Measurements from ENCODE around the gene FAM171A1. TPM values are rescaled to one million over a fixed set of nuclear protein-coding genes. Genes with fewer than 3 reads are reported as not detected.

FAM171A1 gene
- total RNA-seq, 1 donor: 25.0 TPM

DNA sequence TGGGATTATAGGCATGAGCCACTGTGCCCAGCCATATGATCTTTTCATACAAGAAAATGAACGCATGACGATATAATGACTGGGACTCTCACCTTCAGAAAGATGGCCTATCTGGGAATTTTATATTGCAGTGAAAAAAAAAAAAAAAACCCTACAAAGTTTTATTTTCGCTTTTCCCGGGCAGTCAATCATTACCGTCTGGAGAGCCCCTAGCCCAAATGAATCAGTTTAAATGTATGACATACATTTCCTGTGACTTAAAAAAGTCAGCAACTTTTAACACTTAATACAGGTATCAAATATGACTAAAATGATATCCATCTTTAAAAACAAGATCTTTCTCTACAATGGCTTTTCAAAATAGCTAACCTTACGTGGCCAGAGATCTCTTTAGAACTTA, 154.4 kb downstream of the FAM171A1 start:
- Histone ChIP-seq H3K27ac (ENCODE audit: low read depth, low read length) (no peak overlapping the region), H2AFZ (ENCODE audit: low read length) (no peak overlapping the region), H3K4me2 (ENCODE audit: insufficient read depth, low read length) (no peak overlapping the region), H3K4me3 (ENCODE audit: insufficient read depth, low read length) (no peak overlapping the region), H3K79me2 (ENCODE audit: insufficient read depth, low read length) (peaks cover 8% of the 10 kb centered on the region), H3K27me3 (ENCODE audit: insufficient read depth, low read length) (no peaks in the 10 kb centered on the region), H4K20me1 (ENCODE audit: insufficient read depth, low read length) (no peaks in the 10 kb centered on the region), H3K9me3 (ENCODE audit: low read depth, low read length) (no peaks in the 10 kb centered on the region), H3K4me1 (ENCODE audit: insufficient read depth, low read length) (peaks cover 17% of the 10 kb centered on the region), H3K36me3 (ENCODE audit: insufficient read depth, low read length) (peaks cover 25% of the 10 kb centered on the region)
- DNase-seq (ENCODE audit: insufficient read length, low spot score, missing footprints): no peak
- TF ChIP-seq, protein P1, sequence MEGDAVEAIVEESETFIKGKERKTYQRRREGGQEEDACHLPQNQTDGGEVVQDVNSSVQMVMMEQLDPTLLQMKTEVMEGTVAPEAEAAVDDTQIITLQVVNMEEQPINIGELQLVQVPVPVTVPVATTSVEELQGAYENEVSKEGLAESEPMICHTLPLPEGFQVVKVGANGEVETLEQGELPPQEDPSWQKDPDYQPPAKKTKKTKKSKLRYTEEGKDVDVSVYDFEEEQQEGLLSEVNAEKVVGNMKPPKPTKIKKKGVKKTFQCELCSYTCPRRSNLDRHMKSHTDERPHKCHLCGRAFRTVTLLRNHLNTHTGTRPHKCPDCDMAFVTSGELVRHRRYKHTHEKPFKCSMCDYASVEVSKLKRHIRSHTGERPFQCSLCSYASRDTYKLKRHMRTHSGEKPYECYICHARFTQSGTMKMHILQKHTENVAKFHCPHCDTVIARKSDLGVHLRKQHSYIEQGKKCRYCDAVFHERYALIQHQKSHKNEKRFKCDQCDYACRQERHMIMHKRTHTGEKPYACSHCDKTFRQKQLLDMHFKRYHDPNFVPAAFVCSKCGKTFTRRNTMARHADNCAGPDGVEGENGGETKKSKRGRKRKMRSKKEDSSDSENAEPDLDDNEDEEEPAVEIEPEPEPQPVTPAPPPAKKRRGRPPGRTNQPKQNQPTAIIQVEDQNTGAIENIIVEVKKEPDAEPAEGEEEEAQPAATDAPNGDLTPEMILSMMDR (IDR thresholded peaks at IDR 0.05; ENCODE audit: extremely low read depth, low read depth, low read length): no peak

DNA sequence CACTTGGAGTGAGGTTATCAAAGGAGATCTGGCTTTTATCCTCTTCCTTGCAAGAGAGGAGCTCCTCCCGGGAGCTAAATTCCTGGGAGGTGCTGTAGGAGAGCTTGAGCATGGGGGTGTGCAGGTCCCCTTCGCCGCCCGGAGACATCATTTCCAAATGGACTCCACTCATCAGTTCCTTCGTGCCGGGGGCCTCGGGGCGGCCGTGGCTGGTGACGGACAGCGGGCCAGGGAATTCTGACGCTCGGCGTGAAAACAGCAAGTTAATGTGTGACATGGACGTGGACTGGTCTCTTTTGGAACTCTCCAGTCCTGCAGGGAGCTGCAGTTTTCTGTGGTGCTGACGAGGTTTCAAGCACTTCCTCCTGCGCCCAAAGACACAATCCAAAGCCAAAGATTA, 156.9 kb downstream of the FAM171A1 start:
- Histone ChIP-seq H3K9me3 (ENCODE audit: low read depth, low read length) (no peaks in the 10 kb centered on the region), H3K36me3 (ENCODE audit: insufficient read depth, low read length) (peaks cover 25% of the 10 kb centered on the region), H3K79me2 (ENCODE audit: insufficient read depth, low read length) (peaks cover 16% of the 10 kb centered on the region), H3K27ac (ENCODE audit: low read depth, low read length) (no peak overlapping the region), H2AFZ (ENCODE audit: low read length) (no peak overlapping the region), H3K4me1 (ENCODE audit: insufficient read depth, low read length) (peaks cover 34% of the 10 kb centered on the region), H4K20me1 (ENCODE audit: insufficient read depth, low read length) (no peaks in the 10 kb centered on the region), H3K27me3 (ENCODE audit: insufficient read depth, low read length) (no peaks in the 10 kb centered on the region), H3K4me3 (ENCODE audit: insufficient read depth, low read length) (no peak overlapping the region), H3K4me2 (ENCODE audit: insufficient read depth, low read length) (no peak overlapping the region)
- TF ChIP-seq, protein P1 (IDR thresholded peaks at IDR 0.05; ENCODE audit: extremely low read depth, low read depth, low read length): no peak
- no peak for DNase-seq (ENCODE audit: insufficient read length, low spot score, missing footprints)

DNA sequence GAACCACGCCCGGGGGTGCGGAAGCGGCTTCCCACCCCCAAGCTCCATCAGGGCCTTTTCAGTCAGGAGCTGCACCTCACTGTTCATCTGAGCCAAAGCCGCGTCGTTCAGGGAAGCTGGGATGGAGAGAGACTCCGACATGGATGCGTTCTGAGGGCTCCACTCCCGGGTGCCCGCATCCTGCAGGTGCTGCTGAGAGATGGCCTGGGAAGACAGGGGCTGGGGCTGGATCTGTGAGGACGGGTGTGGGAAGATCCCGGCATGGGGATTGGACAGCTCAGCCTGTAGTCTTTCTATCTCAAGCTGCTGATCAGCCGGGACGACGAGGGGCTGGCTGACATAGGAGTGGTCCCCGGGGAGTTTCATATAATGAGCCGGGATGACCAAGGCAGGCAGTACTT, 157.6 kb downstream of the FAM171A1 start:
- Histone ChIP-seq H3K9me3 (ENCODE audit: low read depth, low read length) (no peaks in the 10 kb centered on the region), H3K79me2 (ENCODE audit: insufficient read depth, low read length) (peaks cover 16% of the 10 kb centered on the region), H3K27me3 (ENCODE audit: insufficient read depth, low read length) (no peaks in the 10 kb centered on the region), H2AFZ (ENCODE audit: low read length) (no peak overlapping the region), H3K4me2 (ENCODE audit: insufficient read depth, low read length) (no peak overlapping the region), H4K20me1 (ENCODE audit: insufficient read depth, low read length) (no peaks in the 10 kb centered on the region), H3K27ac (ENCODE audit: low read depth, low read length) (no peak overlapping the region), H3K36me3 (ENCODE audit: insufficient read depth, low read length) (peaks cover 25% of the 10 kb centered on the region), H3K4me1 (ENCODE audit: insufficient read depth, low read length) (peaks cover 27% of the 10 kb centered on the region), H3K4me3 (ENCODE audit: insufficient read depth, low read length) (no peak overlapping the region)
- TF ChIP-seq, protein P1 (IDR thresholded peaks at IDR 0.05; ENCODE audit: extremely low read depth, low read depth, low read length): no peak
- no peak for DNase-seq (ENCODE audit: insufficient read length, low spot score, missing footprints)

DNA sequence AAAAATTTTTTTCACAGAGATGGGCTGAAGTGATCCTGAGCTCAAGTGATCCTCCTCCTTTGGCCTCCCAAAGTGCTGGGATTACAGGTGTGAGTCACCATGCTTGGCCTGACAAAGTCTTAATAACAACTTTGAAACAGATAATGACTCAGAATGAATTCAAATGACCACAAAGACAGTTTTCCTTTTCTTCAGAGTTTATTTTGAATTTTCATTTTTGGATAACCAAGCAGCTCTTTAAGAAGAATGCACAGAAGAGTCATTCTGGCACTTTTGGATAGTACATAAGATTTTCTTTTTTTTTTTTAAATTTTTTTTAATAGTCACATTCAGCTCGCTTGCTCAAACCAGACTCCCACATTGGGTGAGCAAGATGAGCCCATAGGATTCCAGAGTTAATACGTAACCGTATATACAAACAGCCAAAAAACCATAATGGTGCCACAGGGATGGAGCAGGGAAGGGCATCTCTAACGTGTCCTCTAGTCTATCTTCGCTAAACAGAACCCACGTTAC, 159.6 kb downstream of the FAM171A1 start:
- TF ChIP-seq, protein P1 (IDR thresholded peaks at IDR 0.05; ENCODE audit: extremely low read depth, low read depth, low read length): no peak
- no peaks in the 10 kb centered on the region for H3K9me3 ChIP-seq (ENCODE audit: low read depth, low read length)
- H3K4me3 ChIP-seq (ENCODE audit: insufficient read depth, low read length): peak overlapping the region; percentile 38
- peaks cover 25% of the 10 kb centered on the region for H3K36me3 ChIP-seq (ENCODE audit: insufficient read depth, low read length)
- H3K27me3 ChIP-seq (ENCODE audit: insufficient read depth, low read length): no peaks in the 10 kb centered on the region
- peaks cover 27% of the 10 kb centered on the region for H3K4me1 ChIP-seq (ENCODE audit: insufficient read depth, low read length)
- peaks cover 16% of the 10 kb centered on the region for H3K79me2 ChIP-seq (ENCODE audit: insufficient read depth, low read length)
- DNase-seq (ENCODE audit: insufficient read length, low spot score, missing footprints): peak; percentile 97
- H4K20me1 ChIP-seq (ENCODE audit: insufficient read depth, low read length): no peaks in the 10 kb centered on the region
- peak overlapping the region; percentile 36 for H2AFZ ChIP-seq (ENCODE audit: low read length)
- H3K27ac ChIP-seq (ENCODE audit: low read depth, low read length): peak overlapping the region; percentile 92
- peak overlapping the region; percentile 78 for H3K4me2 ChIP-seq (ENCODE audit: insufficient read depth, low read length)

All from osteoblast (primary cell).